Endothelial cell of umbilical vein (primary cell): Measurements from ENCODE around the gene LANCL3. TPM values are rescaled to one million over a fixed set of nuclear protein-coding genes. Genes with fewer than 3 reads are reported as not detected.

Source experiments
- BruUV-seq: library from RNA; stranded (reverse); fragments of 400-500 nt; replicated peaks from 2 replicates; lab custom pipeline; 2021; lab: Mats Ljungman, UMichigan
- CTCF ChIA-PET: fragments of 300-600, 350-600 bp; sonication (Branson Sonifier 250); formaldehyde crosslinking; loops from one replicate; lab custom pipeline; 2021; ENCODE audit warnings: antibody characterized with exemption, inconsistent platforms; lab: Charles Lee
- POLR2A ChIA-PET: fragments of 300-600, 350-600 bp; sonication (Branson Sonifier 250); formaldehyde crosslinking; loops from one replicate; lab custom pipeline; 2021; ENCODE audit warnings: antibody characterized with exemption, inconsistent platforms; lab: Charles Lee
- DNase-seq: peaks from one replicate; pipeline ENCODE4 v3.0.0-alpha.2; 2011; ENCODE audit warnings: low read depth, low spot score
- FAIRE-seq: peaks from 2 replicates; lab custom pipeline; 2011; peaks lifted over from hg19 to GRCh38; lab: Jason Lieb, UNC
- H2AFZ ChIP-seq: 2 replicates; pipeline ENCODE4 v1.6.0; 2012; ENCODE audit warnings: low read depth, low read length, control low read depth, inconsistent platforms
- H3K27ac ChIP-seq: 2 replicates; pipeline ENCODE4 v1.5.1; 2011; ENCODE audit warnings: low read depth, mild to moderate bottlenecking, control low read depth, low read length, moderate library complexity; ENCODE audit not compliant: insufficient read depth
- H3K27me3 ChIP-seq, 2 experiments: 2 replicates each; pipeline versions ENCODE4 v1.6.0 to v1.6.1; 2011; ENCODE audit warnings: low read length in 2 of 2, mixed read lengths in 1 of 2; ENCODE audit not compliant: control insufficient read depth in 2 of 2, insufficient read depth in 2 of 2
- H3K36me3 ChIP-seq, 2 experiments: 2 replicates in 1 of 2; 3 replicates in 1 of 2; pipeline ENCODE4 v1.5.1; 2011; ENCODE audit warnings: low read length in 2 of 2, mild to moderate bottlenecking in 1 of 2, moderate library complexity in 1 of 2; ENCODE audit not compliant: control insufficient read depth in 2 of 2, insufficient read depth in 2 of 2; ENCODE audit errors: extremely low read depth in 1 of 2
- H3K4me1 ChIP-seq: 3 replicates; pipeline ENCODE4 v1.5.1; 2011; ENCODE audit warnings: mild to moderate bottlenecking, low read length; ENCODE audit not compliant: control insufficient read depth, insufficient read depth; ENCODE audit errors: extremely low read depth
- H3K4me2 ChIP-seq: 2 replicates; pipeline ENCODE4 v1.6.1; 2011; ENCODE audit warnings: low read length, control low read depth, mixed read lengths; ENCODE audit not compliant: insufficient read depth
- H3K4me3 ChIP-seq, 3 experiments: fragments of 200-600 bp in 1 of 3; sonication (generic), shearing (Covaris generic) in 1 of 3; replicated peaks in 1 of 3; 2 replicates each; pipeline ENCODE4 v1.5.1; 2011 to 2016; ENCODE audit warnings: control low read depth in 3 of 3, low read length in 3 of 3, mild to moderate bottlenecking in 2 of 3, inconsistent platforms in 1 of 3, low read depth in 1 of 3, moderate library complexity in 1 of 3; ENCODE audit not compliant: insufficient read depth in 1 of 3
- H3K79me2 ChIP-seq: 2 replicates; pipeline ENCODE4 v1.6.0; 2012; ENCODE audit warnings: low read length, inconsistent platforms; ENCODE audit not compliant: control insufficient read depth, insufficient read depth
- H3K9ac ChIP-seq: replicated peaks from 2 replicates; pipeline ENCODE3; 2011; ENCODE audit warnings: low read length, control low read depth; ENCODE audit not compliant: insufficient read depth; ENCODE audit errors: extremely low read depth
- H3K9me1 ChIP-seq: replicated peaks from 3 replicates; pipeline ENCODE4 v1.6.0; 2011; ENCODE audit warnings: mild to moderate bottlenecking, low read length; ENCODE audit not compliant: control insufficient read depth, insufficient read depth; ENCODE audit errors: extremely low read depth
- H3K9me3 ChIP-seq: replicated peaks from 2 replicates; pipeline ENCODE4 v1.5.1; 2012; ENCODE audit warnings: low read length, inconsistent platforms; ENCODE audit not compliant: control insufficient read depth, insufficient read depth
- H4K20me1 ChIP-seq: replicated peaks from 2 replicates; pipeline ENCODE3; 2011; ENCODE audit warnings: mild to moderate bottlenecking, low read length; ENCODE audit not compliant: control insufficient read depth, insufficient read depth; ENCODE audit errors: extremely low read depth
- CTCF ChIP-seq, 2 donors: IDR thresholded peaks; 1 replicate in 1 of 2; 2 replicates in 1 of 2; pipeline ENCODE4 v1.5.1; 2011; ENCODE audit warnings: low read length in 2 of 2, mild to moderate bottlenecking in 2 of 2, moderate library complexity in 2 of 2, control low read depth in 1 of 2, inconsistent platforms in 1 of 2, low read depth in 1 of 2; ENCODE audit not compliant: insufficient read depth in 1 of 2; ENCODE audit errors: extremely low read depth in 1 of 2
- EZH2 ChIP-seq: IDR thresholded peaks from 2 replicates; pipeline ENCODE4 v1.6.1; 2012; ENCODE audit warnings: borderline replicate concordance, low read depth, mild to moderate bottlenecking, moderate library complexity, low read length, inconsistent platforms; ENCODE audit not compliant: severe bottlenecking
- FOS ChIP-seq: IDR thresholded peaks from 2 replicates; pipeline ENCODE4 v1.6.1; 2011; ENCODE audit warnings: mild to moderate bottlenecking, low read length, moderate library complexity, borderline replicate concordance; ENCODE audit not compliant: insufficient read depth
- GATA2 ChIP-seq: IDR thresholded peaks from 2 replicates; pipeline ENCODE4 v1.7.0; 2011; ENCODE audit warnings: low read depth, mild to moderate bottlenecking, moderate library complexity, mixed read lengths, low read length; ENCODE audit not compliant: insufficient read length, insufficient read depth
- JUN ChIP-seq: IDR thresholded peaks from 2 replicates; pipeline ENCODE4 v1.6.1; 2011; ENCODE audit warnings: borderline replicate concordance, low read depth; ENCODE audit not compliant: insufficient read length, insufficient read depth
- MYC ChIP-seq: IDR thresholded peaks from one replicate; pipeline ENCODE4 v1.6.1; 2011; ENCODE audit warnings: mild to moderate bottlenecking, low read depth, low read length
- POLR2A ChIP-seq: IDR thresholded peaks from 2 replicates; pipeline ENCODE4 v1.6.1; 2012; ENCODE audit warnings: low read depth, mild to moderate bottlenecking, control low read depth, low read length
- POLR2AphosphoS5 ChIP-seq: IDR thresholded peaks from 2 replicates; pipeline ENCODE4 v1.6.1; 2012; ENCODE audit warnings: low read depth, mild to moderate bottlenecking, control low read depth, low read length, moderate library complexity; ENCODE audit not compliant: insufficient read depth
- dilution Hi-C: fragments of 300-500 bp; cut with MboI; formaldehyde crosslinking; loops from one replicate; pipeline ENCODE4 v1.15.0; 2019; ENCODE audit warnings: low sequenced_read_pairs; ENCODE audit not compliant: extremely low pct_ligation_motif_present
- intact Hi-C: fragments of 100-400 bp; cut with micrococcal nuclease; formaldehyde crosslinking; loops from one replicate; pipeline ENCODE4 v1.10.0; 2022
- polyA plus RNA-seq, 4 experiments: library from polyadenylated mRNA; depleted of rRNA in 3 of 4; stranded (reverse) in 3 of 4; unstranded in 1 of 4; fragments of >200 nt; gene quantifications; 2 replicates each; pipeline versions ENCODE4 v1.2.1 to v1.2.3, GENCODE V29; 2011 to 2012; ENCODE audit warnings: missing spikeins in 1 of 4
- total RNA-seq: library from RNA; stranded (reverse); gene quantifications from 2 replicates; pipeline ENCODE4 v1.2.3, GENCODE V29; 2021
- TF ChIP-seq, protein P1 (sequence below): IDR thresholded peaks from 2 replicates; pipeline ENCODE4 v1.6.1; 2011; ENCODE audit not compliant: insufficient read depth, insufficient read length

The LANCL3 gene
- total and polyA plus RNA-seq, 2 donors (not counting 3 experiments of a cell fraction or from before 2014, with no cell fraction given): 0.12 to 1.5 TPM

DNA sequence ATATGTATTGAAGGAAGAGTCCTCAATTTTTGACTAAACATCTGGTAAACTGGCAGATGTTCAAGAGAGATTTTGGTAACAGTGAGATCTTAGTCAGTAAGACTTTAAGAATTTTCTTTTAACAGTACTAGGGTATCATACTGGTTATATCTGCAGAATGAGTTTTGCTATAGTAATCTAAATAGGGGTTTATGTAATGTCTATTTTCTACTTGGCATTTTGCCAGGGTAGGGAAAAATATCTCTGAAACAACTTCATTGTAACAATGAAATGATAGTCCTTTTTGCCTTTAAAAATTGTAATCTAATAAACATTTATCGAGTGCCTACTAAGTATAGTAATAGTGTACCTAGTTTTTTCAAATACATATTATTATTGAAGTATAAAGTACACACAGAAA is 146.2 kb downstream of the LANCL3 start:
- BruUV-seq: no TSS peak
- FAIRE-seq: no peak
- POLR2A ChIA-PET: no interaction called here

More for the DNA sequence above, 146.2 kb downstream of the LANCL3 start:
- H3K79me2 ChIP-seq: no peaks in the 10 kb centered on the region
- H3K9me3 ChIP-seq: no peaks in the 10 kb centered on the region
- no peak overlapping the region for H3K4me2 ChIP-seq
- CTCF ChIA-PET: no interaction called here
- no peaks in the 10 kb centered on the region for H3K9me1 ChIP-seq
- no peak overlapping the region for H2AFZ ChIP-seq
- no peak for DNase-seq
- dilution Hi-C loops (no loop called here), intact Hi-C loops (no loop called here)
- H3K27ac ChIP-seq: no peak overlapping the region
- no peaks in the 10 kb centered on the region for H3K4me1 ChIP-seq
- no peaks in the 10 kb centered on the region for H3K36me3 ChIP-seq
- H3K9ac ChIP-seq: no peak overlapping the region
- H4K20me1 ChIP-seq: no peaks in the 10 kb centered on the region
- H3K27me3 ChIP-seq: no peaks in the 10 kb centered on the region
- TF ChIP-seq JUN: no peak
- no peak for TF ChIP-seq POLR2AphosphoS5
- TF ChIP-seq GATA2: no peak
- TF ChIP-seq, protein P1, sequence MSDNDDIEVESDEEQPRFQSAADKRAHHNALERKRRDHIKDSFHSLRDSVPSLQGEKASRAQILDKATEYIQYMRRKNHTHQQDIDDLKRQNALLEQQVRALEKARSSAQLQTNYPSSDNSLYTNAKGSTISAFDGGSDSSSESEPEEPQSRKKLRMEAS: no peak
- TF ChIP-seq EZH2: no peak
- no peak for TF ChIP-seq POLR2A
- TF ChIP-seq MYC: no peak
- TF ChIP-seq FOS: no peak
- no peak for TF ChIP-seq CTCF (IDR thresholded peaks at IDR 0.05; ENCODE audit: extremely low read depth in 1 of 2, insufficient read depth in 1 of 2, low read depth in 1 of 2, low read length in 2 of 2)
- no peak overlapping the region for H3K4me3 ChIP-seq
